HepG2 (cell line): ENCODE measurements around the gene ITGB3. TPM values are rescaled to one million over a fixed set of nuclear protein-coding genes. Genes with fewer than 3 reads are reported as not detected.

Experiments
- ARNT ChIP-seq: fragments of 450-650 bp; IDR thresholded peaks from 2 replicates; pipeline ENCODE4 v1.6.1; 2017
- GATAD2A ChIP-seq: IDR thresholded peaks from 2 replicates; pipeline ENCODE4 v1.6.1; 2016
- HNF4G ChIP-seq, 2 experiments: sonication (generic) in 1 of 2; formaldehyde crosslinking in 1 of 2; IDR thresholded peaks; 2 replicates each; pipeline versions ENCODE4 v1.4.0 to v1.6.1; 2011 to 2020; ENCODE audit warnings: borderline replicate concordance in 2 of 2, low read depth in 2 of 2, mild to moderate bottlenecking in 2 of 2, low read length in 1 of 2, missing genetic modification reagents in 1 of 2, moderate library complexity in 1 of 2
- KAT7 ChIP-seq: IDR thresholded peaks from 2 replicates; pipeline ENCODE4 v1.6.1; 2018; ENCODE audit warnings: borderline replicate concordance, missing compliant biosample characterization
- LCORL ChIP-seq, 2 experiments: fragments of 450-650 bp in 1 of 2; sonication (generic) in 1 of 2; formaldehyde crosslinking in 1 of 2; IDR thresholded peaks; 2 replicates each; pipeline versions ENCODE4 v1.5.0 to v1.6.1; 2017 to 2020; ENCODE audit warnings: antibody characterized with exemption in 1 of 2, missing genetic modification reagents in 1 of 2
- MEIS2 ChIP-seq: sonication (generic); formaldehyde crosslinking; IDR thresholded peaks from 2 replicates; pipeline ENCODE4 v1.9.0; 2021; ENCODE audit warnings: mild to moderate bottlenecking, missing genetic modification reagents
- SRSF9 ChIP-seq: fragments of 200-400 bp; formaldehyde crosslinking; IDR thresholded peaks from 2 replicates; pipeline ENCODE4 v1.6.1; 2018; ENCODE audit warnings: borderline replicate concordance, mild to moderate bottlenecking, low read depth, low read length; ENCODE audit not compliant: insufficient read depth, poor library complexity, severe bottlenecking
- TBX2 ChIP-seq: sonication (generic); formaldehyde crosslinking; IDR thresholded peaks from 2 replicates; pipeline ENCODE4 v1.5.0; 2020; ENCODE audit warnings: missing genetic modification reagents, mild to moderate bottlenecking, borderline replicate concordance
- TGIF2 ChIP-seq: IDR thresholded peaks from 2 replicates; pipeline ENCODE4 v1.6.1; 2016; ENCODE audit warnings: control low read depth, missing compliant biosample characterization
- ZEB1 ChIP-seq: IDR thresholded peaks from 2 replicates; pipeline ENCODE4 v1.6.1; 2012; ENCODE audit warnings: mild to moderate bottlenecking, low read depth, inconsistent platforms; ENCODE audit not compliant: insufficient replicate concordance
- ZNF335 ChIP-seq: sonication (generic); formaldehyde crosslinking; IDR thresholded peaks from 2 replicates; pipeline ENCODE4 v1.4.0; 2020; ENCODE audit warnings: missing genetic modification reagents
- ZNF441 ChIP-seq: sonication (generic); formaldehyde crosslinking; IDR thresholded peaks from 2 replicates; pipeline ENCODE4 v1.7.0; 2021; ENCODE audit warnings: missing genetic modification reagents, borderline replicate concordance
- ZNF501 ChIP-seq: sonication (generic); formaldehyde crosslinking; IDR thresholded peaks from 2 replicates; pipeline ENCODE4 v1.5.1; 2020; ENCODE audit warnings: mild to moderate bottlenecking, moderate library complexity, missing genetic modification reagents
- ZNF616 ChIP-seq: sonication (generic); formaldehyde crosslinking; IDR thresholded peaks from 2 replicates; pipeline ENCODE4 v1.5.0; 2020; ENCODE audit warnings: low read depth, mild to moderate bottlenecking, missing genetic modification reagents
- polyA plus RNA-seq, 8 experiments: library from polyadenylated mRNA; depleted of rRNA in 3 of 8; stranded (reverse) in 7 of 8; unstranded in 1 of 8; fragments of >200 nt; fragmentation: Illumina TruSeq in 4 of 8; extraction: Trizol in 4 of 8; gene quantifications; 2 replicates each; pipeline versions ENCODE4 v1.2.1 to v1.2.3, GENCODE V29; 2011 to 2016; ENCODE audit warnings: low read depth in 4 of 8, missing spikeins in 1 of 8, mixed read lengths in 1 of 8; ENCODE audit not compliant: insufficient read depth in 1 of 8
- total RNA-seq, 5 experiments: library from RNA; depleted of rRNA; stranded (reverse); fragments of >200 nt; fragmentation: Illumina TruSeq; extraction: Trizol; gene quantifications; 2 replicates each; pipeline ENCODE4 v1.2.3, GENCODE V29; 2016; ENCODE audit warnings: low read depth in 1 of 5
- TF ChIP-seq, protein P1 (sequence below): sonication (generic); formaldehyde crosslinking; IDR thresholded peaks from 2 replicates; pipeline ENCODE4 v1.5.0; 2020; ENCODE audit warnings: missing genetic modification reagents, mild to moderate bottlenecking, borderline replicate concordance
- TF ChIP-seq, protein P2 (sequence below): sonication (generic); formaldehyde crosslinking; IDR thresholded peaks from 2 replicates; pipeline ENCODE4 v1.5.0; 2020; ENCODE audit warnings: missing genetic modification reagents, mild to moderate bottlenecking, borderline replicate concordance
- TF ChIP-seq, protein P3 (sequence below): IDR thresholded peaks from 2 replicates; pipeline ENCODE4 v1.6.1; 2016; ENCODE audit warnings: missing genetic modification reagents, missing compliant biosample characterization
- TF ChIP-seq, protein P4 (sequence below), 2 experiments: sonication (generic) in 1 of 2; formaldehyde crosslinking in 1 of 2; IDR thresholded peaks; 2 replicates each; pipeline versions ENCODE4 v1.6.1 to v1.9.0; 2014 to 2022; ENCODE audit warnings: antibody characterized with exemption in 1 of 2, borderline replicate concordance in 1 of 2, inconsistent platforms in 1 of 2, low read depth in 1 of 2, missing genetic modification reagents in 1 of 2

Gene ITGB3
- total and polyA plus RNA-seq, 2 of the 13 experiments (the other 11 are each of a cell fraction or from before 2014, with no cell fraction given) = 0.09 to 0.31 TPM

DNA sequence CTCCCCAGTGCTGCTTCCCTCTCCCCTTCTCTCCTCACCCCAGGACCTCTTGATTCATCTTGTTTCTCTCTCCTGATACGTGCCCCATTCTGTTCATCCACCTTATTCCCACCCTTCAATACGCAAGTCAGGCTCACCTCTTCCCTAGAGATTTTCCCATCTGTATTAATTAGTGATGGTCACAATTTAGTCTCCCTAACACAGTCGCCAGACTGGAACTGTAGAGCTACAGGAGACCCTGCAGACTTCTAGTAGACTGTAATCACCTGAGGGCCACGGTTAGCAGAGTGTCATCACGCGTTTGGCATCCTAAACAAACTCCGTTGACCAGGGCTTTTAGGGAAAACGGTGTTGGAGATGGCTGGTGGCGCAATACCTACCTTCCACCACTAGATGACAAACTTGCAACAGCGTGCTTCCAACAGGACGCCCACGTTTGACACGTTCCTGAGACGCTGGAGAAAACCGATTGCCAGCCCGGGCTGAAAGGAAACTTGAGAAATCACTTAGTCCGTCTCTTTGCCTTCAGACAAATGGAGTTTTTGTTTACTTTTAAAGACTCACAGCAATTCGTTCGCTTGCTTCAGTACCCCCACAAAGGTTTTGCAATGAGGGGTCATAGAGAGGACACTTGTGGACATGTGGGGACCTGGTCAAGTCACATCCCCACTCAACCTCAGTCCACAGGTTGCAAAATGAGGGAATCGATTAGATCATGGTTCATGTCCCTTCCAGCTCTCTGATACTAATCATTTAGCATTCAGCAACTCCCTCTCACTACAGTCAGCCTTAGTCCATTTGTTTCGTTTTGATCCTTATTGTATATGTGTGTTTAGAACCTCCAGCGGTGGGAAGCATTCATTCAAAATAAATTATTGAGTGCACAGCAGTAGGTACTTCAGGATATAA lies 23.8 kb upstream of the ITGB3 start (continued):
- TF ChIP-seq MEIS2 (CRISPR knock-in tag) (peak; percentile 38; the same call in 1 of the 2 replicates), TGIF2 (CRISPR knock-in tag) (peak; percentile 67; the same call in 1 of the 2 replicates), ZNF616 (CRISPR knock-in tag) (0 out of 2 replicates have a peak, but pooled peaks have one; percentile 43), LCORL (IDR thresholded peaks at IDR 0.05) (no peak), LCORL (CRISPR knock-in tag; IDR thresholded peaks at IDR 0.05) (peak; percentile 64; the same call in 1 of the 2 replicates), ZNF335 (peak; percentile 58; the same call in 1 of the 2 replicates), ZNF501 (CRISPR knock-in tag) (peak; percentile 76; the same call in 1 of the 2 replicates), ZEB1 (no peak), ARNT (no peak), GATAD2A (CRISPR knock-in tag) (peak; percentile 89), HNF4G (IDR thresholded peaks at IDR 0.05; ENCODE audit: borderline replicate concordance, low read depth, low read length) (0 out of 2 replicates have a peak, but pooled peaks have one; percentile 29), HNF4G (CRISPR knock-in tag; IDR thresholded peaks at IDR 0.05; ENCODE audit: borderline replicate concordance, low read depth) (no peak), ZNF441 (CRISPR knock-in tag) (peak; percentile 96), SRSF9 (no peak), TBX2 (CRISPR knock-in tag) (peak; percentile 55), KAT7 (0 out of 2 replicates have a peak, but pooled peaks have one; percentile 53)
- TF ChIP-seq, protein P1, sequence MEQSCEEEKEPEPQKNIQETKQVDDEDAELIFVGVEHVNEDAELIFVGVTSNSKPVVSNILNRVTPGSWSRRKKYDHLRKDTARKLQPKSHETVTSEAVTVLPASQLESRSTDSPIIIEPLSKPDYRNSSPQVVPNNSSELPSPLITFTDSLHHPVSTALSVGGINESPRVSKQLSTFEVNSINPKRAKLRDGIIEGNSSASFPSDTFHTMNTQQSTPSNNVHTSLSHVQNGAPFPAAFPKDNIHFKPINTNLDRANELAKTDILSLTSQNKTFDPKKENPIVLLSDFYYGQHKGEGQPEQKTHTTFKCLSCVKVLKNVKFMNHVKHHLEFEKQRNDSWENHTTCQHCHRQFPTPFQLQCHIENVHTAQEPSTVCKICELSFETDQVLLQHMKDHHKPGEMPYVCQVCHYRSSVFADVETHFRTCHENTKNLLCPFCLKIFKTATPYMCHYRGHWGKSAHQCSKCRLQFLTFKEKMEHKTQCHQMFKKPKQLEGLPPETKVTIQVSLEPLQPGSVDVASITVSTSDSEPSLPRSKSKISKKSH (CRISPR knock-in tag) = no peak
- TF ChIP-seq, protein P2, sequence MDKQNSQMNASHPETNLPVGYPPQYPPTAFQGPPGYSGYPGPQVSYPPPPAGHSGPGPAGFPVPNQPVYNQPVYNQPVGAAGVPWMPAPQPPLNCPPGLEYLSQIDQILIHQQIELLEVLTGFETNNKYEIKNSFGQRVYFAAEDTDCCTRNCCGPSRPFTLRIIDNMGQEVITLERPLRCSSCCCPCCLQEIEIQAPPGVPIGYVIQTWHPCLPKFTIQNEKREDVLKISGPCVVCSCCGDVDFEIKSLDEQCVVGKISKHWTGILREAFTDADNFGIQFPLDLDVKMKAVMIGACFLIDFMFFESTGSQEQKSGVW = no peak
- TF ChIP-seq, protein P3, sequence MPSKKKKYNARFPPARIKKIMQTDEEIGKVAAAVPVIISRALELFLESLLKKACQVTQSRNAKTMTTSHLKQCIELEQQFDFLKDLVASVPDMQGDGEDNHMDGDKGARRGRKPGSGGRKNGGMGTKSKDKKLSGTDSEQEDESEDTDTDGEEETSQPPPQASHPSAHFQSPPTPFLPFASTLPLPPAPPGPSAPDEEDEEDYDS (CRISPR knock-in tag) = peak; percentile 40; the same call in 1 of the 2 replicates
- TF ChIP-seq, protein P4, sequence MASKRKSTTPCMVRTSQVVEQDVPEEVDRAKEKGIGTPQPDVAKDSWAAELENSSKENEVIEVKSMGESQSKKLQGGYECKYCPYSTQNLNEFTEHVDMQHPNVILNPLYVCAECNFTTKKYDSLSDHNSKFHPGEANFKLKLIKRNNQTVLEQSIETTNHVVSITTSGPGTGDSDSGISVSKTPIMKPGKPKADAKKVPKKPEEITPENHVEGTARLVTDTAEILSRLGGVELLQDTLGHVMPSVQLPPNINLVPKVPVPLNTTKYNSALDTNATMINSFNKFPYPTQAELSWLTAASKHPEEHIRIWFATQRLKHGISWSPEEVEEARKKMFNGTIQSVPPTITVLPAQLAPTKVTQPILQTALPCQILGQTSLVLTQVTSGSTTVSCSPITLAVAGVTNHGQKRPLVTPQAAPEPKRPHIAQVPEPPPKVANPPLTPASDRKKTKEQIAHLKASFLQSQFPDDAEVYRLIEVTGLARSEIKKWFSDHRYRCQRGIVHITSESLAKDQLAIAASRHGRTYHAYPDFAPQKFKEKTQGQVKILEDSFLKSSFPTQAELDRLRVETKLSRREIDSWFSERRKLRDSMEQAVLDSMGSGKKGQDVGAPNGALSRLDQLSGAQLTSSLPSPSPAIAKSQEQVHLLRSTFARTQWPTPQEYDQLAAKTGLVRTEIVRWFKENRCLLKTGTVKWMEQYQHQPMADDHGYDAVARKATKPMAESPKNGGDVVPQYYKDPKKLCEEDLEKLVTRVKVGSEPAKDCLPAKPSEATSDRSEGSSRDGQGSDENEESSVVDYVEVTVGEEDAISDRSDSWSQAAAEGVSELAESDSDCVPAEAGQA (IDR thresholded peaks at IDR 0.05; ENCODE audit: low read depth) = 0 out of 2 replicates have a peak, but pooled peaks have one; percentile 0
- TF ChIP-seq, protein P4 (CRISPR knock-in tag; IDR thresholded peaks at IDR 0.05; ENCODE audit: borderline replicate concordance) = no peak
